HG02970 (cell line): ENCODE results near the gene PCSK2.

ENCODE experiments used
- ATAC-seq: cut with Tn5 transposase; IDR thresholded peaks from one replicate; pipeline ENCODE4 v1.9.1; 2021; ENCODE audit warnings: mild to moderate bottlenecking, moderate library complexity, moderate number of reproducible peaks; ENCODE audit not compliant: unreplicated experiment, low FRiP score

PCSK2 gene

DNA sequence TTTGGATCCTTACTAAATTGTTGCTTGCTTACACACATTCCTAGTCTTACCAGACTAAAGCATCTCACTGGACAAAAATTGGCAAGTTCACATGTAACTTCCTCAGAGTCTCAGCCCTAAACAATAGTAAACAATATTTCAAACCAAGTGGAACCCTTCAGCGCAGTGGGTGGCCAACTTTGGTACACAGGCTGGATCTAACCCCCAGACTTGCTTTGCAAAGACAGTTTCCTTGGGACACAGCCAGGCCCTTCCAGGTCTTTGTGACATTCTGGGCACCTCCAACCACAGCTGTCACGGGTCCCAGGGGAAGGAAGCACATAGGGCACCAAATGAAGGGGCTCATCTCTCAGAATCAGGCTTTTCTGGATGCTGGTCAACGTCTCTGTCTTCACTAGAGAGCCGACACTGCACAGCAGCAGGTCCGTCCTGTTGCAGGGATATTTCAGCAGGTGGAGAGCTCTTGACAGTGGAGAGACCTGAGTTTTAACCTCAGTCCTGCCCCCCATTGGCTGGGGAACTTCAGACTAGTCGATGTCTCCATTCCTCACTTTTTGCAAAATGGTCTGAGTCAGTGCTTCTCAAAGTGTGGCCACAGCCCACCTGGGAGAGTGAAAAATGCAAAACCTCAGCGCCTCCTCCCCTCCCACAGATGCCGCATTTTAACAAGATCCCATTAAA, 212.9 kb downstream of the PCSK2 start:
- ATAC-seq: no peak

- no peak for ATAC-seq
These were observed 214.9 kb downstream of the PCSK2 start for GRCh38 chr20:17441745-17442144.

- no peak for ATAC-seq
These were observed 215.7 kb downstream of the PCSK2 start for GRCh38 chr20:17442588-17442987.

DNA sequence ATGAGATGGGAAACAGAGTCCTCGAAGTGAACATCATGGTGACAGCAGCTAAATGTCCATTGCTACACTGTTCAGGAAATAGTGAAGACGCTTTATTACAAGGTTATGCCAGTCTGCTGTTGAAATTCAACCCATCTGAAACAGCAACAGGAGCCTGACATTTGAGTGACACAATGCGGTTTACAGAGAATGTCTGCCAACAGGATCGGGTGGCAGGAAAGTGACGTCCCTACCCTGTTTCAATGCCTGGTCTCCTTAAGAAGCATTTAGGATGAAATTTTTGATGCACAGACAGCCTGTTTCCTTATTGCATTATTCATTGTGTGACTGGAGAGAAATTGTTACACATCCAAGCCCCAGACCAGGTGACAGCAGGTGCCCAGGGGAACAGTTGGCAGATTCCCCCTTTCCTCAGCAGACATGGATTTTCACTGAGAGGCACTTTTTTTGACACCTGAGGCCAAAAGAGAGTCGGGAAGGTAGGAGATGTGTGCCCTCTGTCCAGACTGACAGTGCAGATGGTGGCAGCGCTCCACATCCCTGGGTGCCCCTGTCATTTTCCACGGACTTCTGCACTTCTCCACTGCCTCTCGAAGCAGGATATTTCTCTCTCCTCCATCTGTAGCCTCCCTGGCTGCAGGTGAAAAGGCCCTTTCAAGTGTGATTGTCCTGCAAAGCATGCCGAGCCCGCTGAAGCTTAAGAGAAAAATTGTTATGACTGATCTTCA, 216.5 kb downstream of the PCSK2 start:
- ATAC-seq: no peak

GRCh38 chr20:17444091-17444490, 217.3 kb downstream of the PCSK2 start:
- ATAC-seq: no peak

DNA sequence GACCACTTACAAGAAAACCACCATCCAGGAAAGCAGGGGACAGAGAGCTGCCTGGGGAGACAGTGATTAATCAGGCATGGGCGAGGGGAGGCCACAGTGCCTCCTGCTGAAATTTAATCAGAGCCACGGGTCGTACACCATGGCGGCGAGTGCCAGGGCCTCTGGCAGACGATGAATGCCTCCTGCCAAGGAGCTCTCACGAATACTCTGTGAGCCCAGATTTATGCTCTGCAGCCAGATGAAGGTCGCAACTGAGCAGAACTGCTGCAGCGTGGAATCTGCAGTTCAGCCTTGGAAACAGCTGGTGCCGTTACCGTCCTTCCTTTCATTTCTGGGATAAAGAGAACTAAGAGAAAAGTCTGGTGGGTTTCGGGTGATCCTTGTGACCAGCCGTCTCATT, 218.7 kb downstream of the PCSK2 start:
- ATAC-seq: no peak

DNA sequence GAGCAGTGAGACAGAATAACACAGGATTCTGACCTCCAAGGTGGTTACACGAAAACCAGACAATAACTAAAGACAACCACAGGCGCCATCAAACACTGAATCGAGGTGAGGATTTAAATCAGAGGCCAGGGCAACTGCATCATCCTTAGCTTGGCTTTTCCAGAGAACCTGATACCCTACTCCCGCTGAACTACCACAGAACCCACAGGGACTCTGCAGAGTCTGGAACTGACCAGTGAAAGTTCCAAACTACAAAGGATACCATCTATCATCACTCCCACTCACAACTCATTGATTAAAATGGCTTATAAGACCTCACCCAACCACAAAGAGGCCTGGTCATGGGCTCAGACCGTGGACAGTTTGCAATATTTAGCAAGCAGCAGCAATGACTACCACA, 219.3 kb downstream of the PCSK2 start:
- ATAC-seq: no peak

DNA sequence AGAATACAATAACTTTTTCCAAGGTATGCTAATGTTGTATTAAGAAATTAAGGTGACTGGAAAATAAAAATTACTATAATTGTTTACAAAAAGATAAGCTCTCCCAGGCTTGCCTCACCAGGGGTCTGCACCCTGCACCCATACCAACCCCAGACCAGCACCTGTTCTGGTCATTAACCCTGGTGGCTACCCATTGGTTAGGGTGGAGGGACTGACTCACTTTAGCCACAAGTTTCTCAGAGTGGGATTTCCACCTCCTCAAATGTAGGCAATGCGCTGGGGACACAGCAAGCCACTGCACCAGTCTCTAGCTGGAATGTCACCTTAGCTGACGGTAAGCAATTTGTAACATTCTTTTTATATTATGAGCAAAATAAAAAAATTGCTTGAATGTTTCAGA, 221.2 kb downstream of the PCSK2 start:
- no peak for ATAC-seq

GRCh38 chr20:17449031-17449430, 222.2 kb downstream of the PCSK2 start:
- ATAC-seq: no peak

GRCh38 chr20:17452441-17452840, 225.6 kb downstream of the PCSK2 start:
- ATAC-seq: no peak

DNA sequence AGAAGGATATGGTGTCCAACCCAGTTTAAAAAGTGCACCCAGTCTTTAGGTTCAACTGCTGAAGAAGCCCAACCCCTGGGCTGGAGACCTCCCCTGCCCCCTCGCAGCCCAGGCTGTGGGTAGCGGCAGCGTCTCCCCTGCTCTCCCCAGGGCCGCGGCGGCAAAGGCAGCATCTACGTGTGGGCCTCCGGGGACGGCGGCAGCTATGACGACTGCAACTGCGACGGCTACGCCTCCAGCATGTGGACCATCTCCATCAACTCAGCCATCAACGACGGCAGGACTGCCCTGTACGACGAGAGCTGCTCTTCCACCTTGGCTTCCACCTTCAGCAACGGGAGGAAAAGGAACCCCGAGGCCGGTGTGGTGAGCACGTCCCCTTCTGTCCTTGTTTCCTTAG, 226.8 kb downstream of the PCSK2 start:
- no peak for ATAC-seq

- ATAC-seq: no peak
These were observed 229.4 kb downstream of the PCSK2 start for GRCh38 chr20:17456279-17456678.

DNA sequence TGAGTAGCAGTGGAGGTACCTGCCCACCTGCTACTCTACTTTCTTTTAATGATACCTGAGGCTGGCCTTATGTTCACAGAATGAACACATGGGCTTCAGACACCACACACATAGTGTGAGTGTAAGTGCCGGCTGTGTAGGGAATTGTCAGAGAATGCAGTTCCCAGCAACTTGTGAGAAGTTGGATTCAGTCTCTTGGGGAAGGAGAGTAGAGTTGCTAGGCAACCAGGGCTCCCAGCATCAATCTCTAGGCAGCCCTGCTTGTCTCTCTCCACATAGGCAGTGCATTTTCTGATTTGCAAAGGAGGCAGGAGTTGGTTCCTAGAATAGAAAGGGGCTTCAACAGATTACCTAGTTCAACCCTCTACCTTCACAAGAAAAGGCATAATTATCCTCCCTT, 230.2 kb downstream of the PCSK2 start:
- no peak for ATAC-seq

- ATAC-seq: no peak
These were observed 230.8 kb downstream of the PCSK2 start for GRCh38 chr20:17457588-17458190.

GRCh38 chr20:17460119-17460518, 233.3 kb downstream of the PCSK2 start:
- ATAC-seq: no peak

DNA sequence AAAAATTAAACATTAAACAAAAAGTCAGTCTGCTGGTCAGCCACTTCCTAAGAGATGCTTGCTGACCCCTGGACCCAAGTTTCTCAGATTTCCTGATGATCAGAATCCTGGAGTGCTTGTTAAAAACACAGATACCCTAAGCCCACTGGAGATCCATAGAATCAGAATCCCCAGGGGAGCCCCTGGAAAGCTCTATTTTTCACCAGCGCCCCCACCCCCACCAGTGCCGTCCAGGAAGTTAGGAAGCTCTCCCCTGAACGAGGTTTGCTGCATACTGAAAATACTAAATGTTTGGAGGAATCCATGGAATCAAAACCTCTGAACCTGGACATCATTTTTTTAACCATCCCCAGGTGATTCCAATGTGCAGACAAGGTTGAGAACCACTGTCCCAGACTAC, 235.1 kb downstream of the PCSK2 start:
- ATAC-seq: no peak

- no peak for ATAC-seq
These were observed 236.9 kb downstream of the PCSK2 start for GRCh38 chr20:17463711-17464110.

DNA sequence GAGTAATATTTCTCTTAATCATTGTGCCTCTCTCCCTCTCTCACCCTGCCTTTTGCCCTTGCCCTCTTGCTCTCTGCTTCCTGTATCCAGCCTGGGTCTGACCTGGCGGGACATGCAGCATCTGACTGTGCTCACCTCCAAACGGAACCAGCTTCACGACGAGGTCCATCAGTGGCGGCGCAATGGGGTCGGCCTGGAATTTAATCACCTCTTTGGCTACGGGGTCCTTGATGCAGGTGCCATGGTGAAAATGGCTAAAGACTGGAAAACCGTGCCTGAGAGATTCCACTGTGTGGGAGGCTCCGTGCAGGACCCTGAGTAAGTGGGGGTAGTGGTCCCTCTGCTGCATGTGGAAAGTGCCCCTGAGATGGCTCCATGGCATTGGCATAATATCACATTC, 238.4 kb downstream of the PCSK2 start:
- ATAC-seq: no peak

- ATAC-seq: no peak
These were observed 239.8 kb downstream of the PCSK2 start for GRCh38 chr20:17466641-17467040.

- no peak for ATAC-seq
These were observed 240.3 kb downstream of the PCSK2 start for GRCh38 chr20:17467120-17467655.

DNA sequence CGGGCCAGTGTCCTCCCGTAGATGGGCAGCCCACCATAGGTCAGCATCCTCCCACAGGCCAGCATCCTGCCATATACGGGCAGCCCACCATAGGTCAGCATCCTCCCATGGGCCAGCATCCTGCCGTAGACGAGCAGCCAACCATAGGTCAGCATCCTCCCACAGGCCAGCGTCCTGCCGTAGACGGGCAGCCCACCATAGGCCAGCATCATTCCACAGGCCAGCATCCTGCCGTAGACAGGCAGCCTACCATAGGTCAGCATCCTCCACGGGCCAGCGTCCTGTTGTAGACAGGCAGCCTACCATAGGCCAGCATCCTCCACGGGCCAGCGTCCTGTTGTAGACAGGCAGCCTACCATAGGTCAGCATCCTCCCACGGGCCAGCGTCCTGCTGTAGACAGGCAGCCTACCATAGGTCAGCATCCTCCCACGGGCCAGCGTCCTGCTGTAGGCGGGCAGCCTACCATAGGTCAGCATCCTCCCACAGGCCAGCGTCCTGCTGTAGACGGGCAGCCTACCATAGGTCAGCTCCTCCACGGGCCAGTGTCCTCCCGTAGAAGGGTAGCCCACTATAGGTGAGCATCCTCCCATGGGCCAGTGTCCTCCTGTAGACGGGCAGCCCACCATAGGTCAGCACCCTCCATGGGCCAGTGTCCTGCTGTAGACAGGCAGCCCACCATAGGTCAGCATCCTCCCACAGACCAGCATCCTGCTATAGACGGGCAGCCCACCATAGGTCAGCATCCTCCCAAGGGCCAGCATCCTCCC, 241.4 kb downstream of the PCSK2 start:
- no peak for ATAC-seq
